DMS153 (cell line): ENCODE results near the gene AGBL1.

Source experiments
- DNase-seq: peaks from one replicate; lab custom pipeline; 2025; lab: John Stamatoyannopoulos, UW

Gene AGBL1

GRCh38 chr15:86322629-86323028 is 243.0 kb downstream of the AGBL1 start:
- no peak for DNase-seq

- peak; percentile 21 for DNase-seq
These were observed 247.7 kb downstream of the AGBL1 start for GRCh38 chr15:86327230-86327865.

DNA sequence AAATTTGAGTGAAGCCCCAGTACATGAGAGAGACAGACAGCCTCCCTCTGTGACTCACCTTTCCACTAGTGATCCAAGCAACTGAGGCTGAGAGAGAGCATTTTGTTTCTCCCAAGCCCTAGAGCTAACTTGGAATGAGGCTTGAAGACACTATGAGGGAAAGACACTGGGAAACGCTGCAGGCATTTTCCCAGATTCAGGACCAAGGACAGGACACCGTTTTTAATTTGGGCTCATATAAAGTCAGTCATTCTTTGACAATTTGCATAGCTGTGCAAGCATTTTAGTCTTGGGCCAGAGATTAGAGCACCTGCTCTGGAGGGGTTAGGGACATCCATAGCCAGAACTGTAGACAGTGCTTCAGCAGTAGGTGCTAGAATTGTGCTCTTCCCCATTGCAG is 249.0 kb downstream of the AGBL1 start:
- no peak for DNase-seq

- no peak for DNase-seq
These were observed 249.8 kb downstream of the AGBL1 start for GRCh38 chr15:86329311-86330013.

GRCh38 chr15:86333819-86334218 is 254.1 kb downstream of the AGBL1 start:
- no peak for DNase-seq

GRCh38 chr15:86336051-86336788 is 256.5 kb downstream of the AGBL1 start:
- no peak for DNase-seq

DNA sequence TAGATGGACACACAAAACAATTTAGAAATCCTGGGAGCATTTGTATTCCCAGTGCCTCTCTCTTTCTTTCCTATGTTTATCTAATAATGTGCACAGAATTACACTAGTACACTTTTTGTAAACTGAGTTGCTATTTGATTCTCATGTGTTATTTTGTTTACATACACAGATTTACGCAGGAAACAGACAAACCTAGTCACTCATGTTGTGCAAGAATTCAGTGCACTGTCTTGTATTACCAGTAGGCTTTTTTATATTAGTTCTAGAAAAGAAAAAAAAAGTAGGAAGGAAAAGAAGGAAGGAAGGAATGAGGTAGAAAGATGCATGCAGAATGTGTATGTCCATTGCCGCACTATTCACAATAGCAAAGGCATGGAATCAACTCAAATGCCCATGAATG is 257.4 kb downstream of the AGBL1 start:
- no peak for DNase-seq

DNA sequence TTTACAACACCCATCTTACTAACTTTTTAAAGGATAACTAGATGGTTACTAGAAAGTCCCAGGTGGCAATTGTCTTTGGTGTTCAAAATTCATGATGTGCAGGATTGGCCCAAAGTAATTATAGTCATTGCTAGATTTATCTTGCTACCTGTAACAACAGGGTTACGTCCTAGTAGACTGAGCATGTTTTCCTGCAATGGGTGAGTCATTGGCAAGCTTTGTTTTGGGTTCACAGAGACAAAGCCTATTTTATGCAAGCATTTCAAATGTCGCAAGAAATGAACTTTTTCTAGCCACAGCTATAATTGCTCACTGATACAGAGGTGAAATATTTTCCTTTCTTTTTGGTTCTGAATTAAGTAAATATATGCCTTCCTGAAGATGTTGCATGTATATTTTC is 267.6 kb downstream of the AGBL1 start:
- DNase-seq = no peak

GRCh38 chr15:86349565-86349964 is 269.9 kb downstream of the AGBL1 start:
- no peak for DNase-seq

DNA sequence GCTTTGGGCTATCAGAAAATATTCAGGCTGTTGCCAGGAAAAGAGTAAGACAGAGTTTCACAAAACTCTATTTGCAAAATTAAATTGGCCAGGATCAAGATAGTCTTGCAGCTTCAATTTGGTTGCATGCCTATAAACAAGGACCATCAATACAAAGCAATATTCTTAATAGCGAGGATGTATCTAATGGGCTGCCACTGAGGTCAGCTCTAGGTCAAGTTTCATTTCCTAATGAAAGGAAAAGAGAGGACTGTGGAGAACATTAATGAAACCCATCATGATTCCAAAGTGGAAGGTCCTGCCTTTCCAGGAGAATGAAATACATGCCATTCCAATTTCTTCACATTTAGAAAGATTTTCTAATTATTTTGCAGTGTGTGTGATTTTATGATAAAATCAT is 273.5 kb downstream of the AGBL1 start:
- DNase-seq = no peak

- no peak for DNase-seq
These were observed 275.7 kb downstream of the AGBL1 start for GRCh38 chr15:86355361-86355760.

DNA sequence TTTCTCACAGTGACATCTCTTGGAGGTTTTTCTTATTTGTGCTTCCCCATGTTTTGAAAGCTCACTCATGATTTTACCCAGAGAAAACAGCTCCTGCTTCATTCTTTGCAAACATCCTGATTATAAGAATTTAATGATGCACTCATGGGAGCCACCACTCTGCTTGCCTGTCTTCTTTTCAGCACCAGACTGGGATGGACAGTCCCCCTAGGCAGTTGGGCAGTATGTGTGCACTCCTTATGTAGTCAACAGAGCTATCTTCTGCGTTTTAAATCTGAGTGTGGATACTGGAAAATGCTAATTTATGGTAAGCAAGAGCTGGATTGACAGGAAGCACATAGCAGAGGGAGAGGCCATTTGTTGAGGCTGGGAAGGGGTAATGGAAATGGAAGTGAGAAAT is 276.1 kb downstream of the AGBL1 start:
- no peak for DNase-seq

DNA sequence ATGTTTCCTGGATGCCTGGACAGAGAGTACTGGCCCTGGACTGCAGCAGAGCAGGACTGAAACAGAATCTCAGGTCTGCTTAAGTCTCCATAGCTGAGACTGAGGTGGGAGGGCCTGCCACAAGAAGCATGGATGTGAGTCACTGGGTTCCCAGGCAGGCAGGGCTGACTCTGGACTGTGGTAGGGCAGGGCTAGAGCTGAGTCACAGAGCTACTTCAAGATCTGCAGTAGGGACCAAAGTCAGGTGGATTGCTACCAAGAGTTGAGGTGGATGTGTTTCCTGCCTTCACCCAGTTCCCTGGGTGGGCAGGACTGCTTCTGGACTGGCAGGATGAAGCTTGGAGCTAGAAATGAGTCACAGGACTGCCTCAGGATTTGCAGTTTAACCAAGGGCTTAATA is 282.9 kb downstream of the AGBL1 start:
- no peak for DNase-seq

DNA sequence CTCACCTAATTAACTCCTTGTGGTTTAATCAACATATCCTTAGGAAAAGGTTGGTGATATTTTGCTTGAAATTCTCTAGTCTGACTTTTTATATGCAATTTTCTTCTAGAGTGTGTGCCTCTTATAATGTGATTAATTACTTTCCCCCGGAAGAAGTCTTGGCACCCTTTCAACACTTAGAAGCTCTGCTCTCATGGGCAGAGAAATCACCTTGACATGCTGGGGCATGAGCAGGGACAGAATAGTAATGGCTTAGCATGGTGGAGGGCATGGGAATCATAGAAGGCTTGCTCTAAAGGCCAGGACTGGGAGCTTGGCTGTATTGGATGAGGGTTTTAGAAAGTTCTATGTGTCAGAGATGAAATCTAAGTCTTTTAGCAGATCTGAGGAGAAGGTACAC is 293.5 kb downstream of the AGBL1 start:
- peak; percentile 8 for DNase-seq

DNA sequence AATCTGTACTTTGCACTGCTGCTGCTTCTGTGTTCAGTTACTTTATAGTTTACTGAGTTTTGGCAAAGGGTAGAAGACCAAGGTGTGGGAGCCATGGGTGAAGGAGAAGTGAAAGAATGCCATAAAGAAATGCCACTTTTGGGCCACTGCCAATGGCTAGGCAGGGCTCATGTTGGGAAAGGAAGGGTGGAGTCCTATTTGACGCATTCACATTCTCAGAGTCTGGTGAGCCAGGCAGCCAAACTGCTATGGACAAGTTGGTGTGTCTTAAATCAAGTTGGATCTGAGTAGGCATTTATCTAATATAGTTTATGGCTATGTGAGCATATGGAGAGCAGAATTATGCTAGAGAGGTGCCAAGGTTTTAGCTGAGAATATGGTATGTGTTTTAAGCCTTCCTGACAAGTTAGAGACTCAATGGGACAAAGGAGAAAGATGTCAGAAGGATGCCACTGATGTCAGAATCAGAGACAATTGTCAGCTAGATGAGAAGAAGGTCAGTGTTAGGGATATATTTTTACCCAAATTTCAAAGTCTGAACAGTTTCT is 296.1 kb downstream of the AGBL1 start:
- no peak for DNase-seq

GRCh38 chr15:86377914-86378313 is 298.2 kb downstream of the AGBL1 start:
- DNase-seq = no peak

- DNase-seq = peak; percentile 2
These were observed 302.7 kb downstream of the AGBL1 start for GRCh38 chr15:86382341-86382740.

DNA sequence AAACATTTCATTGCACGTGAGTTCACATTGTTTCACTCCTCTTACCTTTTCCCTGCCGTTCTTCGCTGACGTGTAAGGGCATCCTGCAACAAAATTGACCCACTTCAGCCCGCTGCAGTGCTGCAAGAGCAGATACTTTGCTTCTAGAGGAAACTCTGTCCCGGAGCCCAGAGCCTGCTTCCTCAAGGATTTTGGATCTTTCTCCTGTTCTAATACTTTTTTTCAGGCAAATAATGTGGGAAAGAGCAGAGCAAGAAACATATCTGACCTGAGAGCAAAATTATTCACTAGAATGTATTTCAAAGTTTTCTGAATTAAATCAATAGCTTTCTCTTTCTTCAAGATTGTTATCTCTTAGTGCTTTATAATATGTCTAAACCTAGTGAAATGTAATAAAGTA is 303.9 kb downstream of the AGBL1 start:
- no peak for DNase-seq

DNA sequence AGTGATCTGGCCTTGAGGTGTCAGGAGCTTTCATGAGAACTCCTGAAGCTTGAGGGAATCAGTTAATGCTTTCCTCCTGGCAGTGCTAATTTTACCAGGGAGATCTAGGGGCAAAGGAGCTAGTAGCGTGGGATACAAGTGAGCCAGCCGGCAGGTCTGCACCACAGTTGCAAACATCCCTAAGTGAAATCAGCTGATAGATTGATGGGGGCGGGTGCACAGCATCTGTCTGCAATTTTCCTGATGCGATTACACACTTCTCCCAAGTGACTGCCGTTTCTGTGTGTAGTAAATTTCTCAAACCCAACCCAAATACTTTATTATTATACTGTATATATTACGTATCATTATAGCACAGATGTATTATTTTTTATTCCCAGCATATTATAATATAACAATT is 304.5 kb downstream of the AGBL1 start:
- no peak for DNase-seq

- DNase-seq = peak; percentile 30
These were observed 312.6 kb downstream of the AGBL1 start for GRCh38 chr15:86392296-86392695.

- no peak for DNase-seq
These were observed 313.2 kb downstream of the AGBL1 start for GRCh38 chr15:86392874-86393273.

- DNase-seq = no peak
These were observed 315.2 kb downstream of the AGBL1 start for GRCh38 chr15:86394866-86395265.
